IMR-90 (cell line): ENCODE results near the gene PYROXD2. TPM values are rescaled to one million over a fixed set of nuclear protein-coding genes. Genes with fewer than 3 reads are reported as not detected.

Source experiments
- ATAC-seq: fragments of 200-7000 bp; cut with Tn5 transposase; 2 replicates; pipeline ENCODE4 v1.9.1; 2020; ENCODE audit warnings: low read depth, mild to moderate bottlenecking, moderate library complexity
- BruUV-seq: library from RNA; stranded (reverse); fragments of 400-500 nt; replicated peaks from 2 replicates; lab custom pipeline; 2021; lab: Mats Ljungman, UMichigan
- CTCF ChIA-PET: fragments of 300-600 bp; formaldehyde crosslinking; extraction: SDS; loops from one replicate; lab custom pipeline; 2021; ENCODE audit warnings: antibody characterized with exemption; lab: Yijun Ruan, JAX
- POLR2A ChIA-PET: fragments of 300-600 bp; sonication (Branson Sonifier 250); formaldehyde crosslinking; loops from one replicate; lab custom pipeline; 2022; ENCODE audit warnings: antibody characterized with exemption; ENCODE audit not compliant: unreplicated experiment; lab: Charles Lee
- DNase-seq: peaks from one replicate; pipeline ENCODE4 v3.0.0; 2013
- H2AFZ ChIP-seq: replicated peaks from 2 replicates; pipeline ENCODE3; 2013; ENCODE audit warnings: low read length, mild to moderate bottlenecking; ENCODE audit not compliant: poor library complexity
- H2AK5ac ChIP-seq: 2 replicates; pipeline ENCODE4 v1.6.1; 2013; ENCODE audit warnings: low read depth, low read length, inconsistent platforms
- H2AK9ac ChIP-seq: replicated peaks from 2 replicates; pipeline ENCODE3; 2013; ENCODE audit warnings: mild to moderate bottlenecking, low read depth, low read length, moderate library complexity; ENCODE audit not compliant: poor library complexity
- H2BK120ac ChIP-seq: 2 replicates; pipeline ENCODE4 v1.6.1; 2013; ENCODE audit warnings: low read depth, low read length, inconsistent platforms
- H2BK15ac ChIP-seq: 3 replicates; pipeline ENCODE4 v1.6.1; 2013; ENCODE audit warnings: low read depth, low read length, inconsistent platforms
- H2BK20ac ChIP-seq: 2 replicates; pipeline ENCODE4 v1.6.1; 2013; ENCODE audit warnings: low read depth, mild to moderate bottlenecking, inconsistent platforms, low read length, moderate library complexity
- H2BK5ac ChIP-seq: 2 replicates; pipeline ENCODE4 v1.6.1; 2013; ENCODE audit warnings: mild to moderate bottlenecking, low read depth, low read length, inconsistent platforms; ENCODE audit not compliant: poor library complexity, severe bottlenecking
- H3K14ac ChIP-seq: replicated peaks from 2 replicates; pipeline ENCODE4 v1.6.1; 2013; ENCODE audit warnings: low read depth, low read length, inconsistent platforms
- H3K18ac ChIP-seq: 2 replicates; pipeline ENCODE4 v1.6.1; 2013; ENCODE audit warnings: low read depth, low read length, control low read depth
- H3K23ac ChIP-seq: 2 replicates; pipeline ENCODE4 v1.6.1; 2013; ENCODE audit warnings: low read depth, low read length, inconsistent platforms
- H3K27ac ChIP-seq: 2 replicates; pipeline ENCODE4 v1.5.1; 2013; ENCODE audit warnings: mild to moderate bottlenecking, control low read depth, low read length; ENCODE audit not compliant: insufficient read depth
- H3K27me3 ChIP-seq: 2 replicates; pipeline ENCODE4 v1.6.1; 2013; ENCODE audit warnings: low read length; ENCODE audit not compliant: control insufficient read depth, insufficient read depth
- H3K36me3 ChIP-seq: 2 replicates; pipeline ENCODE4 v1.6.1; 2013; ENCODE audit warnings: low read length, mixed read lengths; ENCODE audit not compliant: control insufficient read depth, insufficient read depth
- H3K4ac ChIP-seq: 2 replicates; pipeline ENCODE4 v1.6.1; 2013; ENCODE audit warnings: low read depth, low read length, inconsistent platforms
- H3K4me1 ChIP-seq: 2 replicates; pipeline ENCODE4 v1.6.1; 2013; ENCODE audit warnings: low read length, mixed read lengths; ENCODE audit not compliant: control insufficient read depth, insufficient read depth
- H3K4me2 ChIP-seq: 2 replicates; pipeline ENCODE4 v1.6.1; 2013; ENCODE audit warnings: low read depth, mild to moderate bottlenecking, control low read depth, low read length, moderate library complexity
- H3K4me3 ChIP-seq: 2 replicates; pipeline ENCODE4 v1.5.1; 2013; ENCODE audit warnings: low read depth, mild to moderate bottlenecking, control low read depth, low read length, moderate library complexity; ENCODE audit not compliant: insufficient read depth
- H3K56ac ChIP-seq: 2 replicates; pipeline ENCODE4 v1.6.1; 2013; ENCODE audit warnings: low read length, inconsistent platforms; ENCODE audit not compliant: insufficient read depth; ENCODE audit errors: extremely low read depth
- H3K79me1 ChIP-seq, 2 experiments: 2 replicates each; pipeline ENCODE4 v1.6.1; 2013; ENCODE audit warnings: low read length in 2 of 2, inconsistent platforms in 1 of 2, low read depth in 1 of 2
- H3K9ac ChIP-seq: 2 replicates; pipeline ENCODE4 v1.6.1; 2013; ENCODE audit warnings: low read depth, low read length, control low read depth
- H3K9me1 ChIP-seq: 2 replicates; pipeline ENCODE4 v1.6.1; 2013; ENCODE audit warnings: low read length, inconsistent platforms; ENCODE audit not compliant: insufficient read depth
- H3K9me3 ChIP-seq: 2 replicates; pipeline ENCODE4 v1.6.1; 2013; ENCODE audit warnings: low read length; ENCODE audit not compliant: control insufficient read depth, insufficient read depth
- H4K20me1 ChIP-seq: 2 replicates; pipeline ENCODE4 v1.6.1; 2013; ENCODE audit warnings: low read length, inconsistent platforms; ENCODE audit not compliant: insufficient read depth
- H4K5ac ChIP-seq: 2 replicates; pipeline ENCODE4 v1.6.1; 2013; ENCODE audit warnings: mild to moderate bottlenecking, low read depth, low read length, control low read depth
- H4K8ac ChIP-seq, 2 experiments: 2 replicates each; pipeline ENCODE4 v1.6.1; 2013; ENCODE audit warnings: low read depth in 2 of 2, low read length in 2 of 2, control low read depth in 1 of 2, inconsistent platforms in 1 of 2
- H4K91ac ChIP-seq: 2 replicates; pipeline ENCODE4 v1.6.1; 2013; ENCODE audit warnings: low read depth, low read length, inconsistent platforms; ENCODE audit not compliant: insufficient read depth
- BHLHE40 ChIP-seq: fragments of 150-350 bp; IDR thresholded peaks from 2 replicates; pipeline ENCODE4 v1.6.1; 2016; ENCODE audit warnings: mild to moderate bottlenecking, low read depth, low read length
- CEBPB ChIP-seq: IDR thresholded peaks from 2 replicates; pipeline ENCODE4 v1.6.1; 2012; ENCODE audit warnings: low read depth, low read length, improper control_type of control experiment
- FOS ChIP-seq: fragments of 150-350 bp; IDR thresholded peaks from 2 replicates; pipeline ENCODE4 v1.6.1; 2016; ENCODE audit warnings: low read depth, low read length
- MXI1 ChIP-seq: IDR thresholded peaks from 2 replicates; pipeline ENCODE4 v1.6.1; 2012; ENCODE audit warnings: low read depth, mild to moderate bottlenecking, low read length, moderate library complexity, borderline replicate concordance
- POLR2A ChIP-seq: IDR thresholded peaks from 2 replicates; pipeline ENCODE4 v1.6.1; 2012; ENCODE audit warnings: mild to moderate bottlenecking, low read depth, low read length
- RCOR1 ChIP-seq: IDR thresholded peaks from 2 replicates; pipeline ENCODE4 v1.6.1; 2012; ENCODE audit warnings: mild to moderate bottlenecking, low read length, improper control_type of control experiment; ENCODE audit not compliant: insufficient replicate concordance
- WGBS, 2 experiments: methylation state at CpG; one replicate each; pipeline versions ENCODE4 v1.1.5 to v1.1.7; 2013; ENCODE audit warnings: missing lambda C conversion rate in 2 of 2; ENCODE audit not compliant: insufficient read length in 1 of 2; ENCODE audit errors: extremely low coverage in 2 of 2; 5-methylcytosine and 5-hydroxymethylcytosine counted together
- dilution Hi-C: fragments of 300-500 bp; cut with HindIII; formaldehyde crosslinking; loops from one replicate; pipeline ENCODE4 v1.14.3; 2018; ENCODE audit warnings: low sequenced_read_pairs; ENCODE audit not compliant: unreplicated experiment
- in situ Hi-C: fragments of 300-500 bp; cut with MboI; formaldehyde crosslinking; loops from 3 replicates; pipeline ENCODE4 v1.14.3; 2019; ENCODE audit warnings: low sequenced_read_pairs, inconsistent platforms, mixed read lengths
- intact Hi-C: fragments of 100-400 bp; cut with micrococcal nuclease; formaldehyde crosslinking; loops from 2 replicates; pipeline ENCODE4 v1.10.0; 2022
- polyA plus RNA-seq, 3 experiments: library from polyadenylated mRNA; depleted of rRNA; stranded (reverse); fragments of >200 nt; gene quantifications; 2 replicates each; pipeline ENCODE4 v1.2.3, GENCODE V29; 2012; ENCODE audit warnings: low replicate concordance in 1 of 3
- total RNA-seq: library from RNA; depleted of rRNA; stranded (reverse); fragments of >200 nt; gene quantifications from 2 replicates; pipeline ENCODE4 v1.2.3, GENCODE V29; 2012

Gene PYROXD2
- total and polyA plus RNA-seq, 2 of the 4 experiments (the other 2 are of a cell fraction): 6.5 to 16.3 TPM

DNA sequence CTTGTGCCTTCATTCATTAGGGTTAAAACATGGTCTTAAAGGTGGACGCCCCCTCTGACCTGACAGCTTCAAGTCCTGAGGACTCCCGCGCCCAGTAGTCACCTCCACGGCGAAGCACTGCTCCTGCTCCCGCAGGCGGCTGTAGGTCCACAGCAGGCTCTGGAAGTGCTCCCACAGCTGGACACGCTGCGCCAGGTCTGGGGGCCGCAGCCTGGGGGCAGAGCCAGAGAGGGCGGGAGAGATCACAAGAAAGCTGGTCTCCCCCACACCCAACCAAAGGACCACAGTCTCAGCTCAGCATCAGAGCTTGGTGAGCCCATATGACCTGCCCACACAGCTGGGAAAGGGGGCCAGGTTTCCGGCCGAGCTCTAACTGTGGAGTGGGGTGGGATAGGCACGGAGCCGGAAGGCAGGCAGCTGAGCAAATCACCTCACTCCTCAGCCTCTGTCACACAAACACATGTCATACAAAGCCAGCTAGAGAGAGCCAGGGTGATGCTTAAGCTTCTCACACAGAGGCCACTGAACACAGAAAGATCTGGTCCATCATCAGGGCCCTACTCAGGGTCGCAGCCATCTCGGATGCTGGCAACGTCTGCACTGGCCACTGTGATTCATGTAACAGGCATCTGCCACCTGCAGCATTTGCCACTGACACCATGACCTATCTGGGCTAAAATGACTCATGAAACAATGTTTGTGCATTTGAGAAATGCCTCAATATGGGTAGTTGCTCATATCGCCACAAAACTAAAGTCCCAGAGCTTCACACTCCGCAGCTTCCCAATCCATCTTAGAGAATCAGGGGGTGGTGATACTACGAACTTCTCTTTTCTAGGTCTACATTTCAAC is 19.1 kb upstream of the PYROXD2 start:
- peak; percentile 84 for DNase-seq
- POLR2A ChIA-PET: no interaction called here

More for the DNA sequence above, 19.1 kb upstream of the PYROXD2 start:
- dilution Hi-C loops (no loop called here), in situ Hi-C loops (no loop called here), intact Hi-C loops (no loop called here)
- peak overlapping the region; percentile 32 for H2BK5ac ChIP-seq
- peak overlapping the region; percentile 1 for H2AFZ ChIP-seq
- 96% methylated on average over 5 of the region's 21 CpGs; no CpG with 5 or more reads in 1 of the 2 experiments for WGBS, 2 experiments
- no peak overlapping the region for H3K56ac ChIP-seq
- no peak overlapping the region for H3K23ac ChIP-seq
- no peak overlapping the region for H4K5ac ChIP-seq
- peak; percentile 85 for ATAC-seq
- no peak overlapping the region; the same call in 1 of the 2 replicates for H3K27ac ChIP-seq
- CTCF ChIA-PET: interaction anchor here (1.6 kb wide), 1 partner anchor 8 kb away, joined by 7 read pairs; no protein-coding TSS in a partner anchor
- H3K4me1 ChIP-seq: peaks cover 9% of the 10 kb centered on the region; the same call in 1 of the 2 replicates
- no peak overlapping the region for H3K4me2 ChIP-seq
- no peaks in the 10 kb centered on the region for H3K9me3 ChIP-seq
- no peak overlapping the region for H4K91ac ChIP-seq
- H4K8ac ChIP-seq: 0 out of 4 replicates have a peak overlapping the region, but pooled peaks of 1 of the 2 experiments have one; percentile 8
- BruUV-seq: no TSS peak
- H3K27me3 ChIP-seq: no peaks in the 10 kb centered on the region
- H2BK120ac ChIP-seq: no peak overlapping the region; the same call in 1 of the 2 replicates
- no peak overlapping the region for H2BK15ac ChIP-seq
- H3K9ac ChIP-seq: no peak overlapping the region
- peaks cover 15% of the 10 kb centered on the region for H3K9me1 ChIP-seq
- no peak overlapping the region for H3K14ac ChIP-seq
- H3K4me3 ChIP-seq: no peak overlapping the region
- H3K79me1 ChIP-seq: peaks cover 3 to 7% of the 10 kb centered on the region in 2 experiments; a peak in 2 of 4 replicates
- no peaks in the 10 kb centered on the region for H4K20me1 ChIP-seq
- TF ChIP-seq MXI1 (no peak), CEBPB (0 out of 2 replicates have a peak, but pooled peaks have one; percentile 8), RCOR1 (peak; percentile 97), FOS (peak; percentile 70), BHLHE40 (0 out of 2 replicates have a peak, but pooled peaks have one; percentile 29), POLR2A (no peak)
- H2AK5ac ChIP-seq: peak overlapping the region; percentile 3; the same call in 1 of the 2 replicates
- no peak overlapping the region for H3K4ac ChIP-seq
- peaks cover 61% of the 10 kb centered on the region for H3K36me3 ChIP-seq
- no peak overlapping the region for H2BK20ac ChIP-seq
- H2AK9ac ChIP-seq: no peak overlapping the region
- H3K18ac ChIP-seq: no peak overlapping the region
